ENCODE results near the gene DNM2.
"Not testable (repeated sequence)": the region's sequence is repeated elsewhere in the genome, so short reads cannot be mapped to it uniquely, and the experiment has no call there.

The DNM2 gene

DNA sequence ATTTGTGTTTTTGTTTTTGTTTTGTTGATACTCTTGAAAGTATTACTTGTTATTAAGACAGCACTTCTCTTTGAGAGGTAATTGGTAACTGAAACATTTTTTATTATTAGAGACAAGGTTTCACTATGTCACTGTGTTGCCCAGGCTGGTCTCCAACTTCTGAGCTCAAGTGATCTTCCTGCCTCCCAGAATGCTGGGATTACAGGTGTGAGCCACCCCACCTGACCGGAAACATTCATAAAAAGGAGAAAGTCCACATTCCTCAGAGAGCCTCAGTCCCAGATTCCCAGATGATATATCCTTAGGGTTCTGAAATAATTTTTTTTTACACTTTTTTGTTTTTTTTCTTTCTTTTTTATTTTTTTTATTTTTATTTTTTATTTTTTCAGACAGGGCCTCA lies 156.1 kb downstream of the DNM2 start:
- H3K4me3 ChIP-seq (ENCODE audit: low read depth, low read length) = no peak overlapping the region
- no peak for DNase-seq (ENCODE audit: low read depth)
- TF ChIP-seq, protein P1, sequence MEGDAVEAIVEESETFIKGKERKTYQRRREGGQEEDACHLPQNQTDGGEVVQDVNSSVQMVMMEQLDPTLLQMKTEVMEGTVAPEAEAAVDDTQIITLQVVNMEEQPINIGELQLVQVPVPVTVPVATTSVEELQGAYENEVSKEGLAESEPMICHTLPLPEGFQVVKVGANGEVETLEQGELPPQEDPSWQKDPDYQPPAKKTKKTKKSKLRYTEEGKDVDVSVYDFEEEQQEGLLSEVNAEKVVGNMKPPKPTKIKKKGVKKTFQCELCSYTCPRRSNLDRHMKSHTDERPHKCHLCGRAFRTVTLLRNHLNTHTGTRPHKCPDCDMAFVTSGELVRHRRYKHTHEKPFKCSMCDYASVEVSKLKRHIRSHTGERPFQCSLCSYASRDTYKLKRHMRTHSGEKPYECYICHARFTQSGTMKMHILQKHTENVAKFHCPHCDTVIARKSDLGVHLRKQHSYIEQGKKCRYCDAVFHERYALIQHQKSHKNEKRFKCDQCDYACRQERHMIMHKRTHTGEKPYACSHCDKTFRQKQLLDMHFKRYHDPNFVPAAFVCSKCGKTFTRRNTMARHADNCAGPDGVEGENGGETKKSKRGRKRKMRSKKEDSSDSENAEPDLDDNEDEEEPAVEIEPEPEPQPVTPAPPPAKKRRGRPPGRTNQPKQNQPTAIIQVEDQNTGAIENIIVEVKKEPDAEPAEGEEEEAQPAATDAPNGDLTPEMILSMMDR (conservative IDR thresholded peaks at IDR 0.05; ENCODE audit: low read depth, low read length) = no peak

GRCh38 chr19:10876459-10877240 lies 158.8 kb downstream of the DNM2 start:
- DNase-seq (ENCODE audit: low read depth) = no peak
- TF ChIP-seq, protein P1 (conservative IDR thresholded peaks at IDR 0.05; ENCODE audit: low read depth, low read length) = no peak
- no peak overlapping the region for H3K4me3 ChIP-seq (ENCODE audit: low read depth, low read length)

DNA sequence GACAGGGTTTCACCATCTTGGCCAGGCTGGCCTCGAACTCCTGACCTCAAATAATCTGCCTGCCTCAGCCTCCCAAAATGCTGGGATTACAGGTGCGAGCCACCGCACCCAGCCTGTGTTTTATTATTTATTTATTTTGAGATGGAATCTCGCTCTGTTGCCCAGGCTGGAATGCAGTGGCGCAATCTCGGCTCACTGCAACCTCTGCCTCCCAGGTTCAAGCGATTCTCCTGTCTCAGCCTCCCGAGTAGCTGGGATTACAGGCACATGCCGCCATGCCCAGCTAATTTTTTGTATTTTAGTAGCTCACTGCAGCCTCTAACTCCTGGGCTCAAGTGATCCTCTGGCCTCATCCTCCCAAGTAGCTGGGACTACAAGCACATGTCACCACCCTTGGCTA lies 159.7 kb downstream of the DNM2 start:
- not testable (repeated sequence) for H3K4me3 ChIP-seq (ENCODE audit: low read depth, low read length)

GRCh38 chr19:10878253-10878652 lies 160.4 kb downstream of the DNM2 start:
- DNase-seq (ENCODE audit: low read depth) = no peak
- TF ChIP-seq, protein P1 (conservative IDR thresholded peaks at IDR 0.05; ENCODE audit: low read depth, low read length) = no peak

More for the DNA sequence above, 159.7 kb downstream of the DNM2 start:
- not testable (repeated sequence) for DNase-seq (ENCODE audit: low read depth)

More at GRCh38 chr19:10878253-10878652, 160.4 kb downstream of the DNM2 start:
- no peak overlapping the region for H3K4me3 ChIP-seq (ENCODE audit: low read depth, low read length)
